ENCODE results near the gene RNF112.

Gene RNF112

GRCh38 chr17:19376811-19377210 is 34.2 kb upstream of the RNF112 start:
- DNase-seq: no peak

GRCh38 chr17:19377602-19378415 is 33.2 kb upstream of the RNF112 start:
- DNase-seq: peak; percentile 97

- no peak for DNase-seq
Measured at GRCh38 chr17:19378416-19379360, 32.3 kb upstream of the RNF112 start, which contains the start of gene MAPK7. Gene MAPK7, plus strand, starts transcription at chr17:19378498. Its CDS starts 403 bp downstream, at chr17:19378901.

GRCh38 chr17:19379361-19380065 is 31.5 kb upstream of the RNF112 start:
- no peak for DNase-seq

GRCh38 chr17:19380481-19381301 is 30.3 kb upstream of the RNF112 start:
- no peak for DNase-seq

- no peak for DNase-seq
Measured at GRCh38 chr17:19381361-19381740, 29.7 kb upstream of the RNF112 start.

GRCh38 chr17:19381741-19382444 is 29.1 kb upstream of the RNF112 start:
- no peak for DNase-seq

GRCh38 chr17:19382531-19383444 is 28.2 kb upstream of the RNF112 start:
- DNase-seq: no peak

GRCh38 chr17:19383681-19384470 is 27.2 kb upstream of the RNF112 start:
- no peak for DNase-seq

- DNase-seq: peak; percentile 95
Measured at GRCh38 chr17:19384723-19385391, 26.2 kb upstream of the RNF112 start.

GRCh38 chr17:19385521-19385983 is 25.5 kb upstream of the RNF112 start:
- no peak for DNase-seq

- DNase-seq: peak; percentile 9
Measured at GRCh38 chr17:19386051-19386929, 24.7 kb upstream of the RNF112 start.

GRCh38 chr17:19386974-19387920 is 23.8 kb upstream of the RNF112 start, which contains the start of gene MFAP4:
Gene MFAP4, minus strand, starts transcription at chr17:19387190. Its CDS starts 35 bp downstream, at chr17:19387155.
- peak; percentile 98 for DNase-seq

- DNase-seq: peak; percentile 45
Measured at GRCh38 chr17:19387921-19388521, 23.0 kb upstream of the RNF112 start.

All from NCI-H2171 (cell line).